Measurements from ENCODE around the gene SCAPER. TPM values are rescaled to one million over a fixed set of nuclear protein-coding genes. Genes with fewer than 3 reads are reported as not detected.
"Not testable (repeated sequence)": the region's sequence is repeated elsewhere in the genome, so short reads cannot be mapped to it uniquely, and the experiment has no call there.

Gene SCAPER
- total RNA-seq, 1 experiment from 2014 or later, result 14.7 TPM

- intact Hi-C loops (cut with micrococcal nuclease), result no loop called here
- no peak overlapping the region for H3K4me2 ChIP-seq (ENCODE audit: low read length)
- no peaks in the 10 kb centered on the region for H3K79me2 ChIP-seq (ENCODE audit: insufficient read depth, low read length)
- no peak overlapping the region for H3K4me3 ChIP-seq (replicated peaks in 1 of 2; ENCODE audit: low read depth in 1 of 2, low read length in 2 of 2)
- RAD21 ChIA-PET (ENCODE audit: low non-redundant PET in 1 of 2, low total read pairs in 2 of 2, uncharacterized antibody in 2 of 2, unreplicated experiment in 2 of 2), result no interaction called here
- H3K9me2 ChIP-seq (ENCODE audit: insufficient read depth), result no peaks in the 10 kb centered on the region
- CTCF ChIA-PET, result no interaction called here
- ATAC-seq, result no peak
- no peak for TF ChIP-seq EZH2phosphoT487 (IDR thresholded peaks at IDR 0.05; ENCODE audit: borderline replicate concordance)
- TF ChIP-seq, protein P1, sequence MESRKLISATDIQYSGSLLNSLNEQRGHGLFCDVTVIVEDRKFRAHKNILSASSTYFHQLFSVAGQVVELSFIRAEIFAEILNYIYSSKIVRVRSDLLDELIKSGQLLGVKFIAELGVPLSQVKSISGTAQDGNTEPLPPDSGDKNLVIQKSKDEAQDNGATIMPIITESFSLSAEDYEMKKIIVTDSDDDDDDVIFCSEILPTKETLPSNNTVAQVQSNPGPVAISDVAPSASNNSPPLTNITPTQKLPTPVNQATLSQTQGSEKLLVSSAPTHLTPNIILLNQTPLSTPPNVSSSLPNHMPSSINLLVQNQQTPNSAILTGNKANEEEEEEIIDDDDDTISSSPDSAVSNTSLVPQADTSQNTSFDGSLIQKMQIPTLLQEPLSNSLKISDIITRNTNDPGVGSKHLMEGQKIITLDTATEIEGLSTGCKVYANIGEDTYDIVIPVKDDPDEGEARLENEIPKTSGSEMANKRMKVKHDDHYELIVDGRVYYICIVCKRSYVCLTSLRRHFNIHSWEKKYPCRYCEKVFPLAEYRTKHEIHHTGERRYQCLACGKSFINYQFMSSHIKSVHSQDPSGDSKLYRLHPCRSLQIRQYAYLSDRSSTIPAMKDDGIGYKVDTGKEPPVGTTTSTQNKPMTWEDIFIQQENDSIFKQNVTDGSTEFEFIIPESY (IDR thresholded peaks at IDR 0.05; ENCODE audit: extremely low read depth, insufficient replicate concordance, low read length), result no peak
- no peak for TF ChIP-seq CTCF (IDR thresholded peaks at IDR 0.05 in 2 of 3, conservative IDR thresholded peaks at IDR 0.05 in 1 of 3; ENCODE audit: borderline replicate concordance in 1 of 3, insufficient read depth in 1 of 3, low read depth in 2 of 3, low read length in 2 of 3)
- TF ChIP-seq EGR1 (IDR thresholded peaks at IDR 0.05; ENCODE audit: low read depth), result no peak
- TF ChIP-seq, protein P2, sequence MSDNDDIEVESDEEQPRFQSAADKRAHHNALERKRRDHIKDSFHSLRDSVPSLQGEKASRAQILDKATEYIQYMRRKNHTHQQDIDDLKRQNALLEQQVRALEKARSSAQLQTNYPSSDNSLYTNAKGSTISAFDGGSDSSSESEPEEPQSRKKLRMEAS (IDR thresholded peaks at IDR 0.05), result no peak
- TF ChIP-seq ELF1 (IDR thresholded peaks at IDR 0.05; ENCODE audit: borderline replicate concordance, low read depth), result no peak
- H3K9me3 ChIP-seq (ENCODE audit: control insufficient read depth in 1 of 2, insufficient read depth in 1 of 2, low read depth in 1 of 2, low read length in 2 of 2), result no peaks in the 10 kb centered on the region
- no peak for DNase-seq (ENCODE audit: low read depth, low spot score)
- H3K36me3 ChIP-seq (ENCODE audit: control insufficient read depth in 1 of 2, insufficient read depth in 2 of 2, low read length in 2 of 2), result no peaks in the 10 kb centered on the region
- H2AFZ ChIP-seq (ENCODE audit: low read depth, low read length, poor library complexity, severe bottlenecking), result no peak overlapping the region
- H3K4me1 ChIP-seq (ENCODE audit: control insufficient read depth in 1 of 2, insufficient read depth in 2 of 2, low read length in 2 of 2), result no peaks in the 10 kb centered on the region
- POLR2A ChIA-PET, result no interaction called here
- no peak overlapping the region for H3K27ac ChIP-seq (ENCODE audit: low read depth, low read length)
- no peaks in the 10 kb centered on the region for H3K27me3 ChIP-seq (ENCODE audit: insufficient read depth, low read length)
- BruUV-seq (replicated peaks), result no TSS peak
- H3K9ac ChIP-seq (ENCODE audit: low read length), result no peak overlapping the region
- no peaks in the 10 kb centered on the region for H4K20me1 ChIP-seq (ENCODE audit: insufficient read depth)
Measured at GRCh38 chr15:76823303-76823702, 81.8 kb downstream of the SCAPER start.

DNA sequence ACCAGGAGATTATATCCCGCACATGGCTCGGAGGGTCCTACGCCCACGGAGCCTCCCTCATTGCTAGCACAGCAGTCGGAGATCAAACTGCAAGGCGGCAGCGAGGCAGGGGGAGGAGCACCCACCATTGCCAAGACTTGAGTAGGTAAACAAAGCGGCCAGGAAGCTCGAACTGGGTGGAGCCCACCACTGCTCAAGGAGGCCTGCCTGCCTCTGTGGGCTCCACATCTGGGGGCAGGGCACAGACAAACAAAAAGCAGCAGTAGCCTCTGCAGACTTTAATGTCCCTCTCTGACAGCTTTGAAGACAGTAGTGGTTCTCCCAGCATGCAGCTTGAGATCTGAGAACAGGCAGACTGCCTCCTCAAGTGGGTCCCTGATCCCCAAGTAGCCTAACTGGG lies 86.2 kb downstream of the SCAPER start:
- H3K36me3 ChIP-seq (ENCODE audit: control insufficient read depth in 1 of 2, insufficient read depth in 2 of 2, low read length in 2 of 2); BruUV-seq (replicated peaks); H2AFZ ChIP-seq (ENCODE audit: low read depth, low read length, poor library complexity, severe bottlenecking); H3K9me2 ChIP-seq (ENCODE audit: insufficient read depth); H3K9me3 ChIP-seq (ENCODE audit: control insufficient read depth in 1 of 2, insufficient read depth in 1 of 2, low read depth in 1 of 2, low read length in 2 of 2); H3K4me1 ChIP-seq (ENCODE audit: control insufficient read depth in 1 of 2, insufficient read depth in 2 of 2, low read length in 2 of 2); H3K79me2 ChIP-seq (ENCODE audit: insufficient read depth, low read length); RAD21 ChIA-PET (ENCODE audit: low non-redundant PET in 1 of 2, low total read pairs in 2 of 2, uncharacterized antibody in 2 of 2, unreplicated experiment in 2 of 2); POLR2A ChIA-PET; DNase-seq (ENCODE audit: low read depth, low spot score); H3K9ac ChIP-seq (ENCODE audit: low read length); H3K27ac ChIP-seq (ENCODE audit: low read depth, low read length); intact Hi-C loops (cut with micrococcal nuclease); H3K4me3 ChIP-seq (replicated peaks in 1 of 2; ENCODE audit: low read depth in 1 of 2, low read length in 2 of 2); CTCF ChIA-PET; H3K4me2 ChIP-seq (ENCODE audit: low read length); H4K20me1 ChIP-seq (ENCODE audit: insufficient read depth); ATAC-seq; H3K27me3 ChIP-seq (ENCODE audit: insufficient read depth, low read length): not testable (repeated sequence)

All from HCT116 (cell line).